ENCODE measurements around the gene AGMAT.

AGMAT gene

DNA sequence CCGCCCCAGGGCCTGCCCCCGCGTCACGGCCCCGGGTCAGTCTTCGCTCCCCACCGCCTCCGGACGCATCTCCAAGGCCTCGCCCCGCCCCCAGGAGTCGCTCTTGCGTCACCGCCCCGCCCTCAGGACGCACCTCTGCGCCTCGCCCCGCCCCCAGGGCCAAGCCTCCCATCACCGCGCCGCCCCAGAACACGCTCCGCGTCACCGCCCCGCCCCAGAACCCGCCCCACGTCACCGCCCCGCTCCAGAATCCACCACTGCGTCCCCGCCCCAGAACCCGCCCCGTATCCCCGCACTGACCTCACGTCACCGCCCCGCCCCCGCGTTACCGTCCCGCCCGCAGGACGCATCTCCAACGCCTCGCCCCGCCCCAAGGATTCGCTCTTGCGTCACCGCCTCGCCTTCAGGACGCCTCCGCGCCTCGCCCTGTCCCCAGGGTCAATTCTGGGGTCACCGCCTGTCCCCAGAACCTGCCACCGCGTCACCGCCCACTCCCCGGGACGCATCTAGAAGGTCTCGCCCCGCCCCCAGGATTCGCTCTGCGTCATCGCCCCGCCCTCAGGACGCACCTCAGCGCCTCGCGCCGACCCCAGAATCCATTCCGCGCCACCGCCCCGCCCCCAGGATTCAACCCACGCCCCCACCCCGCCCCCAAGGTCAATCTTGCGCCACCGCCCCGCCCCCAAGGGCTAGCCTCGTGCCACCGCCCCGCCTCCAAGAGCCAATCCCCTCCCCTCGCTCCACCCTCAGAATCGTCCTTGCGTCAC is 60.4 kb downstream of the AGMAT start:
- DNase-seq (ENCODE audit: low spot score): peak; percentile 99

DNA sequence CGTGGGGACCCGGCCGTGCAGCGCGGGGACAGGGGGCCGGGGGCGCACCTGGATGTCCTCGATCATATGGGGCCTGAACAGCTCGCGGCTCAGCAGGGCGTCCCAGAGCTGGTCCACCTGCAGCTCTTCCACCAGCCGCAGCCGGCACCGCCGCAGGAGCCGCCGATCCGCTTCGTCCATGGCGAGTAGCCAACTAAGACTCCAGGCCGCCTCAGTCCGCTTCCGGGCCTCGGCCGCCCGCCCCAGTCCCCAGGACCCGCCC is 60.9 kb downstream of the AGMAT start, which contains the start of gene CASP9:
CASP9 (minus strand) TSS at position 195 of the 262 bp plus-strand sequence; CDS start at position 180, 15 bp downstream.
- DNase-seq (ENCODE audit: low spot score): no peak

GRCh38 chr1:15523104-15524020 is 61.5 kb downstream of the AGMAT start:
- DNase-seq (ENCODE audit: low spot score): no peak

- DNase-seq (ENCODE audit: low spot score): no peak
Measured at GRCh38 chr1:15522551-15522950, 62.3 kb downstream of the AGMAT start.
